ENCODE results near the gene CRBN. TPM values are rescaled to one million over a fixed set of nuclear protein-coding genes. Genes with fewer than 3 reads are reported as not detected.

Gene CRBN
- total RNA-seq, 4 donors from 2014 or later: 31.2 to 158 (median 83.0) TPM

GRCh38 chr3:3113042-3113709 is 66.3 kb downstream of the CRBN start:
- intact Hi-C loops (cut with DNase I; ENCODE audit: low total_unique reads): no loop called here
- Histone ChIP-seq H3K27ac (no peak overlapping the region), H3K4me3 (no peak overlapping the region), H3K9me3 (no peaks in the 10 kb centered on the region), H3K27me3 (no peaks in the 10 kb centered on the region), H3K4me1 (no peaks in the 10 kb centered on the region), H3K36me3 (no peaks in the 10 kb centered on the region)
- DNase-seq: no peak
- in situ Hi-C loops (cut with MboI; ENCODE audit: low pct_ligation_motif_present in 1 of 4, low pct_unique_long_range_greater_than_20kb in 1 of 4, low sequenced_read_pairs in 3 of 4): no loop called here
- 83 to 100% methylated on average over 1 to 4 of the region's 4 CpGs for WGBS, 2 donors (ENCODE audit: low coverage in 1 of 2)
- TF ChIP-seq POLR2AphosphoS5 (IDR thresholded peaks at IDR 0.05) (no peak), CTCF (IDR thresholded peaks at IDR 0.05) (no peak), EP300 (IDR thresholded peaks at IDR 0.05; ENCODE audit: low read depth) (no peak), POLR2A (IDR thresholded peaks at IDR 0.05) (no peak)

- no peak for DNase-seq
- H3K27me3 ChIP-seq: peaks cover 3% of the 10 kb centered on the region
- H3K4me3 ChIP-seq: no peak overlapping the region
- no peaks in the 10 kb centered on the region for H3K9me3 ChIP-seq
- no peaks in the 10 kb centered on the region for H3K4me1 ChIP-seq
- intact Hi-C loops (cut with DNase I; ENCODE audit: low total_unique reads) (no loop called here), in situ Hi-C loops (cut with MboI; ENCODE audit: low pct_ligation_motif_present in 1 of 4, low pct_unique_long_range_greater_than_20kb in 1 of 4, low sequenced_read_pairs in 3 of 4) (no loop called here)
- TF ChIP-seq POLR2AphosphoS5 (IDR thresholded peaks at IDR 0.05) (no peak), CTCF (IDR thresholded peaks at IDR 0.05) (no peak), EP300 (IDR thresholded peaks at IDR 0.05; ENCODE audit: low read depth) (no peak), POLR2A (IDR thresholded peaks at IDR 0.05) (no peak)
- H3K36me3 ChIP-seq: no peaks in the 10 kb centered on the region
- WGBS, 2 donors (ENCODE audit: low coverage in 1 of 2): 64 to 77% methylated on average over 5 to 7 of the region's 7 CpGs
- H3K27ac ChIP-seq: no peak overlapping the region
Observed at GRCh38 chr3:3110749-3111361, 68.6 kb downstream of the CRBN start.

- Histone ChIP-seq H3K27ac (peak within 1 kb of the TSS in 1 of 4 donors; percentile 29), H3K9me3 (no peaks in the 10 kb centered on the region), H3K4me1 (no peaks in the 10 kb centered on the region), H3K4me3 (no peak within 1 kb of the TSS), H3K27me3 (peaks cover 3% of the 10 kb centered on the region), H3K36me3 (no peaks in the 10 kb centered on the region)
- intact Hi-C loops (cut with DNase I; ENCODE audit: low total_unique reads): no loop called here
- in situ Hi-C loops (cut with MboI; ENCODE audit: low pct_ligation_motif_present in 1 of 4, low pct_unique_long_range_greater_than_20kb in 1 of 4, low sequenced_read_pairs in 3 of 4): no loop called here
- 22 to 33% methylated on average over 4 of the region's 4 CpGs for WGBS, 2 donors (ENCODE audit: low coverage in 1 of 2)
- no peak for DNase-seq
- TF ChIP-seq POLR2AphosphoS5 (IDR thresholded peaks at IDR 0.05): no peak
- TF ChIP-seq EP300 (IDR thresholded peaks at IDR 0.05; ENCODE audit: low read depth): no peak
- no peak for TF ChIP-seq POLR2A (IDR thresholded peaks at IDR 0.05)
- no peak for TF ChIP-seq CTCF (IDR thresholded peaks at IDR 0.05)
Observed at GRCh38 chr3:3110299-3110630, 69.2 kb downstream of the CRBN start, which contains the start of gene IL5RA. IL5RA (minus strand) TSS chr3:3110374; CDS start chr3:3104984, 5,390 bp downstream.

- no peak for DNase-seq
- no peaks in the 10 kb centered on the region for H3K9me3 ChIP-seq
- in situ Hi-C loops (cut with MboI; ENCODE audit: low pct_ligation_motif_present in 1 of 4, low pct_unique_long_range_greater_than_20kb in 1 of 4, low sequenced_read_pairs in 3 of 4) (no loop called here), intact Hi-C loops (cut with DNase I; ENCODE audit: low total_unique reads) (no loop called here)
- H3K4me3 ChIP-seq: no peak overlapping the region
- no peaks in the 10 kb centered on the region for H3K36me3 ChIP-seq
- TF ChIP-seq POLR2AphosphoS5 (IDR thresholded peaks at IDR 0.05) (no peak), CTCF (IDR thresholded peaks at IDR 0.05) (no peak), POLR2A (IDR thresholded peaks at IDR 0.05) (no peak), EP300 (IDR thresholded peaks at IDR 0.05; ENCODE audit: low read depth) (no peak)
- H3K4me1 ChIP-seq: no peaks in the 10 kb centered on the region
- H3K27me3 ChIP-seq: peaks cover 3% of the 10 kb centered on the region
- 54 to 62% methylated on average over 8 to 11 of the region's 11 CpGs for WGBS, 2 donors (ENCODE audit: low coverage in 1 of 2)
- H3K27ac ChIP-seq: peak overlapping the region in 1 of 4 donors; percentile 29
Observed at GRCh38 chr3:3109407-3110298, 69.8 kb downstream of the CRBN start.
